G401.6 (cell line): Measurements from ENCODE around the gene PCDH15.
"Not testable (repeated sequence)": the region's sequence is repeated elsewhere in the genome, so short reads cannot be mapped to it uniquely, and the experiment has no call there.

Experiments
- FAIRE-seq: peaks from 2 replicates; lab custom pipeline; 2012; peaks lifted over from hg19 to GRCh38; lab: Jason Lieb, UNC

PCDH15 gene

DNA sequence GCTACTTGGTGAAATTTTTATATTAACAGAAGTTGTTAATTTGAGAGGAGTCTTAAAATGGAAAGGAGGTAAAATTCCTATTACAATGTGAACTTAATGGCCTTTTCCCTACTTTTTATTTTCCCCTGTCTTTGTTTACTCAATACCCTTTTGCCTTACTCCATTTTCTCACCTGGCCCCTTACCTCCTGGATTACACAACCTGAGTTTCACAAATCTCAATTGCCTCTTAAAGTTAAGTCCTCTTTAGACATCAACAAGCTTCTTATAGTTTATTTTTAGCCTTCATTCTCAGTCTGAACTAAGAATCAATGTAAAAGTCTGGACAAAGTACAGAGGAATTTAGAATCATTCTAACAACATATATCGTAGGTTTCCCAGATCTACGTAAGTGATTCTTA, 247.0 kb downstream of the PCDH15 start:
- FAIRE-seq, result no peak

GRCh38 chr10:54550016-54550415, 251.0 kb downstream of the PCDH15 start:
- FAIRE-seq, result no peak

DNA sequence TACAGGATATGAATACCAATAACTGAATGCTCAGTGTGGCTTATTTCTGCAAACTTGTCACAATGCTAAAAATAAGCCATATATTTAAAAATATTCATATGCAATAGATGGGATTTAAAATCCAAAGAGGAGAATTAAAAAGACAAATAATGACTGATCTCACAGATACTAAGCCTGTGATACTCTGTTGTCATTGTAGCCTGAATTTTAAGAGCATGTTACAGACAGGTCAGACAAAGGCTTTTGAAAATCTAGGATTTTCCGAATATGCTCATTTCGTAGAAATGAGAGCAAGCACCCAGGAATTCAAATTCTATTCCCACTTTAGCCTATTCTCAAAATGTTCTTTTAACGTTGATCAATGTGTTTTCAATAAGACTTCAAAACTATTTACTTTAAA, 269.7 kb downstream of the PCDH15 start:
- FAIRE-seq, result no peak

DNA sequence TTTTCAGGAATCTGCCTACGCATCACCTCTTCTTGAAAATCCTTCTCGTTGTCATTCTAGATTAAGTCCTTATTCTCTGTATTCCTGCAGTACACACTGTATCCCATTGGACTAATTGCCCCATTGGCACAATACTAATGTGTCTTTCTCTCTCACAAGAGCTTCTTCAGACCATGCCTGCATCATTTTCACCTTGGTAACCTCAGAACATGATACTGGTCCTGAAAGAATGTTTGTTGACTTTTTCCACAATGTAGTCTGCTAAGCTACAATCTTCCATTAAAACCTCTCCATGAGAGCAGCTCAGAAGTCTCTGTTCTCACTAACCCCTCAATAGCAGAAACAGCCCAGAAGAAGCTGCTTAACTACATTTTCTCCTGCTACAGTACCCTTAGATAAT, 270.7 kb downstream of the PCDH15 start:
- FAIRE-seq, result no peak

DNA sequence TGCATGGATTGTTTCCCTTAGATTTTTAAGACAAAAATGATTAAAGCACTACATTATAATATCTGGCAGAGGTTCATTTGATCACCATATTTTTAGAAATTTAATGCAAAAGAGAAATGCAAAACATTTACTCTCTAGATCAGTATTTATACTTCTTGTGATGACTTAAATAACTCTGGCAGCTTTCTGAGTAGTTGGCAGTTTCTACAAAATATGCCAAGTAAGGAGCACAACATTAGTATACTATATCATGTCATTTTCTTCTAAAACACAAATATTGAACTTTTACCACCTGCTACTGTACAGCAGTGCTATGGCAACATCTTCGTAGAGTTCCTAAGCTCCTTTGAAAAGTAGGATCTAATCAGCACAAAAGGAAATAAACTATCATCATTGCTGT, 275.2 kb downstream of the PCDH15 start:
- FAIRE-seq, result no peak

DNA sequence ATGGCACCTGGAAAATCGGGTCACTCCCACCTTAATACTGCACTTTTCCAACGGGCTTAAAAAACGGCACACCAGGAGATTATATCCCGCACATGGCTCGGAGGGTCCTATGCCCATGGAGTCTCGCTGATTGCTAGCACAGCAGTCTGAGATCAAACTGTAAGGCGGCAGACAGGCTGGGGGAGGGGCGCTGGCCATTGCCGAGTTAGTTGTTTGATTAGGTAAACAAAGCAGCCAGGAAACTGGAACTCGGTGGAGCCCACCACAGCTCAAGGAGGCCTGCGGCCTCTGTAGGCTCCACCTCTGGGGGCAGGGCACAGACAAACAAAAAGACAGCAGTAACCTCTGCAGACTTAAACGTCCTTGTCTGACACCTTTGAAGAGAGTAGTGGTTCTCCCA, 285.8 kb downstream of the PCDH15 start:
- FAIRE-seq, result not testable (repeated sequence)

DNA sequence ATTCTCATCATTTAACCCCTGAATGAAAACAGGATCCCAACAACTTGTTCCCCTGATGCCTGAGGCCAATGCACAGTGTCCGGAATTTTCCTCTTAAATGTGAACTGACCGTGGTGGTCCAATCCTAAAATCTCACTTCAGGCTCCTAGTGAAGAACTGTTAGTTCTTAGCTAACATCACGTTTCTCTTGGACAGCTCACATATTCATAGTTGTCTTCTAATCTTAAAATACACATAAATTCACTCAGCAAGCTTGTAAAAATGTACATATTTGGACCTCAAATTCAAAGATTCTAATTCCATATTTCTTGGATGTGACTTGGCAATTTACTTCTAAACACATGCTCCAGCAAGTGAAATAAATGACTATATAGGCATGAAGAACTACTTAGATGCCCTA, 297.2 kb downstream of the PCDH15 start:
- no peak for FAIRE-seq

- FAIRE-seq, result no peak
Measured at GRCh38 chr10:54501929-54502328, 299.1 kb downstream of the PCDH15 start.

- no peak for FAIRE-seq
Measured at GRCh38 chr10:54496852-54497251, 304.2 kb downstream of the PCDH15 start.

GRCh38 chr10:54487743-54488142, 313.3 kb downstream of the PCDH15 start:
- no peak for FAIRE-seq

- FAIRE-seq, result no peak
Measured at GRCh38 chr10:54485971-54486370, 315.1 kb downstream of the PCDH15 start.

DNA sequence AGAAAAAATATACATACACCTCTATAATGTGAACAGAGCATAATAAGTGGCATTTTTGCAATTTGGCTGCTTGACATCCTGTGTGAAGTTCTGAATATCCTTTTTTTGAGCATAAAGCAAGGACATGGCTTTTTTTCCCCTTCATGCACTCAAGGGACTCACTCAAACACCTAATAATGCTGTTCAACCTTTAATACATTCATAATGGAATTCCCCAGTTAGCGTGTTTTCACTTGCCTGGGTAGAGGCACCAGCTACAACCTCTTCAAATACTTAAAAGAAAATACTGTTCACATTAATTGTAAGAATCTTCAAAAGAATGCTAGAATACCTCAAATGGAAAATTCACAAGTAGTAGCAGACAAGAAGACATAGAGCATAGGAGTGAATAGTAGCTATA, 316.8 kb downstream of the PCDH15 start:
- no peak for FAIRE-seq

DNA sequence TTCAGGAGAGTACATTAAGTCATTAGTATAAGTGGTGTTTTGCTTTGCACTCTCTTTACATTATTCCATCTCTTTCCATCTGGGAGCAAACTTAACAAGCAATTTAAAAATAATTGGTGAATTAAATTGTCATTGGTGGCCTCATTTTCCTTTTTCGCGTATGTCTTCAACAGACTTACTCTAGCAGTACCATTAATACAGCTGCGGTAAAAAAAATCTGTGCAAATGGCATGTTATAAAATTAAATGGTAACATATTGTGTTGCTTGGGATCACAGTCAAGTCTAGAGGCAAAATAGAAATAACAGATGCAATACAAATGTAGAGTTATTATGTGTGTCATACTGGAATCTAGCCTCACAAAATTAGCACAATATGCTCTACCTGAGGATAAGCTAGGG, 322.4 kb downstream of the PCDH15 start:
- no peak for FAIRE-seq

DNA sequence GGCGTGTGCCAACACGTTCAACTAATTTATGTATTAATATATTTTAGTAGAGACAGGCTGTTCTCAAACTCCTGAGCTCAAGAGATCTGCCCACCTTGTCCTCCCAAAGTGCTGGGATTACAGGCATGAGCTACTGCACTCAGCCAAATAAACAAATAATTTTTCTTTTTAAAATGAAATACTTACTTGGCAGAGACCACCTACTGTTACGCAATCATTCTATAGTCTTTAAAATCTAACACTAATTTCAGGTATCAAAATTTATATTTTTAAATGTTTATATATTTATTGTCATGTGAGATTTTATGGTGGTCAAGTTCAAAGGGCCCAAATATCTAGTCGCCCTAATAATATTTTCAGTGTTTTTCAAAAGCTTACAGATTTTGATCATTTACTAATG, 323.3 kb downstream of the PCDH15 start:
- FAIRE-seq, result no peak

DNA sequence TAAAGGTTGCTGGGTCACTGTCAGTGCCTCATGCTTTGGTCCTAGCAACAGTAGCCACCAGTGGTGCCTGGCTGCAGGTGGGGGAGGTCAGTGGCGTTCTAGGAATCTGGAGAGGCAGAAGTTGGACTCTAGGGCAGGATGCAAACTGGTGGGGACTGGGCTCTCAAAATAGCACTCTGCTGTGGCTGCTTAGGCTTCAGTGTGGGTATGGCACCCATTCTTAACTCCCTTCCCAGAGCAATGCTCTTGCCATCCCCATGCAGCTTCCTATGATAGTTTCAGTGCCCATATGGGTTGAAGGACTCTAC, 330.8 kb downstream of the PCDH15 start:
- no peak for FAIRE-seq

- no peak for FAIRE-seq
Measured at GRCh38 chr10:54469587-54470323, 331.3 kb downstream of the PCDH15 start.

GRCh38 chr10:54454271-54454670, 346.8 kb downstream of the PCDH15 start:
- no peak for FAIRE-seq

DNA sequence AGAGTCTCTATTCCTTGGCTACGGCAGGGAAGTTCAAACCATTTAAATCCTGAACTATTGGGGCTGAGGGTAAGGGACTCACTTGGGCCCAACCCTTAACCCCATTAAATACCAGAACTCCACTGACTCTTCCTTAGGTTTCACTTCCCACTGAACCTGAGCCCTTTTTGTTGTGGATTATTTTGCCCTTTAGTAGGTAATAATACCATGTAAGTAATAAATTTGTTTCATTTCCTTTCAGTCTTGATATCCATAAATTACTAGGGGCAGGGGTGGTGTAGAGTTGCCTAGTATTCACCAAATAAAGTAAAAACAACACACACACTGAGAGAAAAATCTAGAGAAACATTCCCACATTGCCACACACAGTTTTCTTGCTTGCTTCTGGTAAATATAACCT, 352.0 kb downstream of the PCDH15 start:
- FAIRE-seq, result no peak

DNA sequence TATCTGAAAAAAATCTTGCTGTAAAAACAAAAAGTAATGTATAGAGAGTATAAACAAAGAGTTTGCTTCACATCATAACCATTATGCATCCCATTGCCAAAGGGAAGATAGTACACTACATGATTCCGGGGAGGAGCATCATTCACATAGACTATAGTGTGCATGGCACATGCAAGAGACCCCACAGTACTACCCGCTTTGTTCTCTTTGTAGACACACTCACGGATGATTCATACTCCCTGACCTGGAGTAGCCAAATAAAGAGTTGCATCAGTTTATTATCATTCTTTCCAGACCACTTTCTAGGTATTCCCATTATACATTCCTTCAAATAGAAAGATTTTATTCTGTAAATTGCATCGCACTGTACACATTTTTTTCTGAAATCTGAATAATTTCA, 356.9 kb downstream of the PCDH15 start:
- FAIRE-seq, result no peak

- no peak for FAIRE-seq
Measured at GRCh38 chr10:54441275-54441674, 359.8 kb downstream of the PCDH15 start.

DNA sequence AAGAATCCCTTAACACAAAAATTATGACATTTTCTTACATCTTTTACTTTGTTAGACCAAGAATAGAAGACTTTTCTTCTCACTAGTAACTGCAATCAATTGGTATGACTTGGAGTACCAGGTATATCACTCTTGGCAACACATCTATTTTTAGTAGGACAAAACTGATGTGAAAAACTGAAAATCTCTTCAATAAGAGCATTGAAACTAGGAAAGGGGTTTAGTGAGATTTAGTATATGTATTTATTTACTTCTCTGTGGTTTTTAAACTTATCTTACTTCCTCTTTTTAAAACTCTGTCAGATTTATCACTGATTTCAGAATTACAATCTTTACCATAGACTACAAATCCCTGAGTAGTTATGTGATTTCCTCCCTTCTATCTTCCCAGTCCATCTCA, 366.2 kb downstream of the PCDH15 start:
- FAIRE-seq, result no peak

DNA sequence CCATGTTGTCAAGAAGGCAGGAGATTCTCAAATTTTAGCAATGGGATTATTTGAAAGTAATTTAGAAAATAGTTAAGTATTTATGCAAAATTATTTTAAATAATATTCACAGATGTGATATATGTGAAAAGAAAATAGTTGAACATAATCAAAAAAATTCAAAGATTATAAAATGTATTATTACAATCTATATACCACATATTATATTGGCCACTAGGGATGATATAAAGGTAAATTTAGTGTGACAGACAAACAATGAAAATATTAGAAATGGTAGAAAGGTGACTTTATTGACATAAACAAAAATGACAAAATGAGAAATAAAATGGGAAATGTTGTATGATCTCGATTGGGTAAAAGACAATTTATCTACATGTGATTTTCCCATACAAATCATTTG, 385.5 kb downstream of the PCDH15 start:
- peak; percentile 60 for FAIRE-seq

DNA sequence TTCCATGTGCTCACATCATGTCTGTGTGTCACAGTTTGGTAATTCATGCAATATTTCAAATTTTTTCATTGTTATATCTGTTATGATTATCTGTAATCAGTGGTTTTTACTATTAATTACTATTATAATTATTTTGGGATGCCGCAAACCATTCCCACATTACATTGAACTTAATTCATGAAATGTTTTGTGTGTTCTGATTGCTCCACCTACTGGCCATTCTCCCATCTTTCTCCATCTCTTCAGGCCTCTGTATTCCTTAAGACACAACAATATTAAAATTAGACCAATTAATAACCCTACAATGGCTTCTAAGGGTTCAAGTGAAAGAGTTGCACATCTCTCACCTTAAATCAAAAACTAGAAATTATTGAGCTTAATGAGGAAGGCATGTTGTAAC, 398.5 kb downstream of the PCDH15 start:
- FAIRE-seq, result peak; percentile 90

DNA sequence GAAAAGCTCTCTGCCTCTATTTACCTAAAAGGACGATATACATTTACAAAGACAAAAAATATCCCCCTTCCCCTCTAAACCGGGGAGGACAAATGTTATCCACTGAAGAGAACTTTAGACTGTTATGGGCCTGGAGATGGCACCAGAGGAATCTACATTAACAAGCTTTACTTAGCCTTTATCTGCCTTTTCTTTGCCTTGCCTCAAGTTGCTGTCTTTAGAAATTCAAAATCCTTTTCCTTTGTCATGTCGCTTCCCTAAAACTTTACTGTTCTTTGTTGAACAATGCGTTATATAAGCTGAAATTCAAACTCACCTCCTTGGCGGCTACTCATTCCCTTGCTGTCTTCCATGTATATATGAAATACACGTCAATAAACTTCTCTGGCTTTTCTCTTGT, 405.0 kb downstream of the PCDH15 start:
- FAIRE-seq, result no peak

- FAIRE-seq, result not testable (repeated sequence)
Measured at GRCh38 chr10:54394598-54394997, 406.4 kb downstream of the PCDH15 start.
